NCI-H146 treated with DMSO at 0.1 percent for 48 hours (cell line): Measurements from ENCODE around the gene DCTD.

ENCODE experiments used
- DNase-seq: peaks from one replicate; lab custom pipeline; 2025; ENCODE audit not compliant: unreplicated experiment; lab: John Stamatoyannopoulos, UW

DCTD gene

GRCh38 chr4:182874304-182874751 lies 42.9 kb downstream of the DCTD start:
- no peak for DNase-seq

GRCh38 chr4:182873726-182874125 lies 43.5 kb downstream of the DCTD start:
- DNase-seq, result no peak

- DNase-seq, result no peak
Measured at GRCh38 chr4:182873289-182873688, 43.9 kb downstream of the DCTD start.

- DNase-seq, result no peak
Measured at GRCh38 chr4:182872886-182873285, 44.3 kb downstream of the DCTD start.

GRCh38 chr4:182871616-182872015 lies 45.6 kb downstream of the DCTD start:
- no peak for DNase-seq

GRCh38 chr4:182869697-182870096 lies 47.5 kb downstream of the DCTD start:
- DNase-seq, result no peak

GRCh38 chr4:182866746-182867145 lies 50.4 kb downstream of the DCTD start:
- DNase-seq, result no peak

- peak; percentile 45 for DNase-seq
Measured at GRCh38 chr4:182863501-182863900, 53.7 kb downstream of the DCTD start.

GRCh38 chr4:182862921-182863320 lies 54.3 kb downstream of the DCTD start:
- DNase-seq, result peak; percentile 86

GRCh38 chr4:182862141-182862875 lies 54.9 kb downstream of the DCTD start:
- peak; percentile 67 for DNase-seq

GRCh38 chr4:182861346-182861745 lies 55.8 kb downstream of the DCTD start:
- no peak for DNase-seq

GRCh38 chr4:182859730-182860129 lies 57.5 kb downstream of the DCTD start:
- DNase-seq, result no peak

GRCh38 chr4:182858711-182859110 lies 58.5 kb downstream of the DCTD start:
- no peak for DNase-seq

- no peak for DNase-seq
Measured at GRCh38 chr4:182856862-182857261, 60.3 kb downstream of the DCTD start.

- DNase-seq, result no peak
Measured at GRCh38 chr4:182855877-182856276, 61.3 kb downstream of the DCTD start.

GRCh38 chr4:182855312-182855711 lies 61.9 kb downstream of the DCTD start:
- no peak for DNase-seq

- no peak for DNase-seq
Measured at GRCh38 chr4:182854466-182854865, 62.7 kb downstream of the DCTD start.

GRCh38 chr4:182853731-182854330 lies 63.4 kb downstream of the DCTD start:
- no peak for DNase-seq

- no peak for DNase-seq
Measured at GRCh38 chr4:182848685-182849084, 68.5 kb downstream of the DCTD start.

GRCh38 chr4:182847576-182848450 lies 69.4 kb downstream of the DCTD start:
- DNase-seq, result no peak

- no peak for DNase-seq
Measured at GRCh38 chr4:182846036-182846435, 71.2 kb downstream of the DCTD start.

GRCh38 chr4:182845618-182846017 lies 71.6 kb downstream of the DCTD start:
- DNase-seq, result no peak
